Putamen (tissue), 1 donor: ENCODE measurements around the gene SIGMAR1.

Source experiments
- DNase-seq: peaks from one replicate; pipeline ENCODE4 v3.0.0-alpha.2; 2016; ENCODE audit warnings: low spot score

SIGMAR1 gene

GRCh38 chr9:34637356-34638137 lies at the start of gene SIGMAR1:
TSS of gene SIGMAR1 (minus strand) at chr9:34637787. CDS start at chr9:34637697, 90 bp downstream.
- DNase-seq, result peak; percentile 96

GRCh38 chr9:34686732-34687131 lies 49.1 kb upstream of the SIGMAR1 start:
- no peak for DNase-seq

GRCh38 chr9:34686231-34686630 lies 48.6 kb upstream of the SIGMAR1 start:
- no peak for DNase-seq

- no peak for DNase-seq
Measured at GRCh38 chr9:34685591-34685990, 48.0 kb upstream of the SIGMAR1 start.

DNA sequence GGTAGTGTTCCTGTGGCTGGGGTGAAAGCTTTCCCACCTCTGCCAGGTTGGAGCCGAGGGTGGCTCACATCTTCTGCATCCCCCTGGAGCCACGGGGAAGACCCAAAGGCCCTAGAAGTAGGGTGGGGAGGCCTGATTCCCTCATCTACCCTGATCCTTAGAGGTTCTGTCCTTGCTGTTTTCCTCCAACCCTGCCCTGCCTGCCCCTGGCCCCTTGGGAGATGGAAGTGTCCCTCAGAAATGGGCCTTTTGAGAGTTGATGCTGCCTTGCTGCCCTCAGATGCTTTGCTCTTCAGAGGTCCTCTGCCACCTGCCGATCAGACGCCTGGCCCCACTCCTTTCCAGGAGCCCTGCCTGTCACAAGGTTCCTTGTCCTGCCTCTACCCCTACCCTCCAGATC lies 47.2 kb upstream of the SIGMAR1 start:
- no peak for DNase-seq

DNA sequence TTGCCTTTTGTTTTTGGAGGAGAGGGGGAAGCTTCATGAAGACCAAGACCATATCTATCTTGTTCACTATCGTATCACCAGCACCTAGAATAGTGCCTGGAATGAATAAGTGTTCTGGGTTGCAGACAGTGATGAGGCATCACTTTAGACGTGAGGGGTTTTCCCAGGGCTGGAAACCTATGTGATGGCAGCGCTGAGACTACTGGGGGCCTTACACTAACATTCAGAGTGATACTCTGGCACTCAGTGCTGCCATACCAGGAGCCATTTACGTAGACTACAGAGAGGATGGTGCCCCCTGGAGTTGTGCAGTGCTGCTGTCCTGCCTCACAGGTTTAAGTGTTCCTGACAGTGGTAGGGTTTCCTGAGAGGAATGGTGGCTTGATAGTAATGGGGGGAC lies 46.6 kb upstream of the SIGMAR1 start:
- no peak for DNase-seq

DNA sequence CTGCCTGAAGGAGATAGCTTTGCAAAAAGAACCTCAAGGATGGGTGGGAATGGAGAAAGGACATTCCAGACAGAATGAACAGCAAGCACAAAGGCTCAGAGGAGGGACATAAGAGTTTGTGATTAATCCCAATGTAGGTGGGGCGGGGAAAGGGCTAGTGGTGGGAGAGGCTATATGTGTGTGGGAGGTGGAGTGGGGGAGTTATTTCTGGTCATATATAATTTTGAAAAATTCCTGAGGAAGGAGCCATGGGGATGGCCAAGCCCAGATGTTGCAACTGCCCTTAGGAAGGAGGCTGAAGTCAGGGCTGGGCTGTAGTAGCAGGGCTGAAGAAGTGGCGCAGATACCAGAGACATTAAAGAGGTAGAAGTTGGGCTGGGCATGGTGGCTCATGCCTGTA lies 38.3 kb upstream of the SIGMAR1 start:
- no peak for DNase-seq

GRCh38 chr9:34675048-34675714 lies 37.6 kb upstream of the SIGMAR1 start:
- DNase-seq, result no peak

- no peak for DNase-seq
Measured at GRCh38 chr9:34674440-34674839, 36.9 kb upstream of the SIGMAR1 start.

GRCh38 chr9:34671307-34671706 lies 33.7 kb upstream of the SIGMAR1 start:
- DNase-seq, result no peak

GRCh38 chr9:34669809-34670562 lies 32.4 kb upstream of the SIGMAR1 start:
- no peak for DNase-seq

DNA sequence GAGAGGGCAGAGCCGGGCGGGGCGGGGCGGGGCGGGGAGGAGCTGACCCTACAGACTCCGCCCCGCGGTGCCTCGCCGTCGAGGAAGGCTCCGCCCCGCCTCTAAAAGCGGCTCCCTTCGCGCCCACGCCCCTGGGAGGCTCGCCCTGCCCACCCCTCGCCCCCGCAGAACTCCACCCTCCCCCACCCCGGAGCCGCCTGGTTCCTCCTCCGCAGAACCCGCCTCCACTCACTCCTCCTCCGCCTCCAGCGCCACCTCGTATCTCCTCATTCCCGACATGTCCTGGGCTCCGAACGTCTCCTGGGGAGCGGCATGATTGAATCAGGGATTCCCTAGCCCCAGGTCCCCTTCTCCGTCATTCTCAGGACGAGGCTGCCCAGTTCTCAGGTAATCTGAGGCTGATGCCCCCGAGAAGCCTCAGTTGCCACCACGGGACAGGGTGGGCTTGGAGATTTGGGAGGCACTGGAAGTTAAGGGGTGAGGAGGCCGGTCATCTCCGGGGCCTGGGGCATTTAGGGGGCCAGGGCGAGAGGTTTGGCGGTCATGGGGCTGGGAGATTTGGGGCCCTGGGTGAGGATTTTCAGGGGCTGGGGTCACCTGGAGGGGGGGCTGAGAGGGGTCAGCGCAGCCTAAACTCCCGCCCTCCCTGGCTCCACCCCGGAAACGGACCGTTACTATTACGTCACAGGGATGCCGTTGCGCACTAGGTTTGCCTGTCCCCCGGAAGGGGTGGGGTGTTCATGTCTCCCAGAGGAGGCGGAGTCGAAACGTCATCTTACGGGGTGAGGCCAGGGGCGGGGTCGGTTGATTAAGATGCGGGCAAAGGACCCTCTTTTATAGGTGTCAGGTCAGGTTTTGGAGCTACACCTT lies 28.0 kb upstream of the SIGMAR1 start:
- peak; percentile 95 for DNase-seq

DNA sequence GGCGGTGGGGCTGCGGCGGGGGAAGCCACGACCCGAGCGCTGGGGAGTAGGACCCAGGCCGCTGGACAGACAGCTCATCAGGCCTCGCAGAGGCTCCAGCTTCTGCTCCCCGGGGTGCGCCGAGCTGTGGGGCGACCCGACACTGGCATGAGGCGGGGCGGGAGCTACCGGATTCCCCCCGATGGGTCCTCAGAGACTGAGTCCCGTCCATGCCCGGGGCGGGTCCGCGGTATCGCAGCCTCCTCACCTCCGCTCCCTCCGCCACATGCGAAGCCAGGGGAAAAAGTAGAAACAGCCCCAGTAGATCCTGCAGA lies 27.4 kb upstream of the SIGMAR1 start:
- DNase-seq, result no peak

- DNase-seq, result peak; percentile 70
Measured at GRCh38 chr9:34664281-34665066, 26.9 kb upstream of the SIGMAR1 start.

- no peak for DNase-seq
Measured at GRCh38 chr9:34663303-34663605, 25.7 kb upstream of the SIGMAR1 start.

GRCh38 chr9:34662526-34663302 lies 25.1 kb upstream of the SIGMAR1 start, which contains the start of gene CCL27:
TSS of gene CCL27 (minus strand) at chr9:34662657. CDS start at chr9:34662633, 24 bp downstream.
- DNase-seq, result no peak

DNA sequence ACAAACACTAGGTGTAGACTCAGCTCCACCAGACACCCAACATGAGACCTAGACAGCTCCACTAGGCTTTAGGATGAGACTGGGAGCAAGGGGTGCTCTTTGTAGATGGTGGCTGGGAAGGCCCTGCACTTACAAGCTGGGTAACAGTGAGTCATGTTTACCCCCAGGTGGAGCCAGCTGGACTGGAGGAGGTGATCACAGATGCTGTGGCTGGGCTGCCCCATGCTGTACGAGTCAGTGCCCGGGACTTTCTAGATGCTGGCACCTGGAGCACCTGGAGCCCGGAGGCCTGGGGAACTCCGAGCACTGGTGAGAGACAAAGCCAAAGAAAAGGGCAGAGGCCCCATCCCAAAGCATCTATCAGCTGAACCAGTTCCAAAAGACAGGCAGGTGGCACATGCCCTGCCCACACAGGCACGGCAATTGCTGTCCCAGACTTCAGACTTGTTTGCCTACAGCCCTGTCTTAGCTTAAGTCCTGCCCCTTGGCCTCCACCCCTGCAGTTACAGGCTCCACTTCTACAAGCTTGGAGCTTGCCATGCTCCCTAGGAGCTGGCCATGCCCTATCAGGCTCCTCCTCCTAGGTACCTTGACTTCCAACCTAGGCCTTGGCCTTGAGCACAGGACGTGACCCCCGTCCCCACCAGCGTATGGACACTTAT lies 22.1 kb upstream of the SIGMAR1 start:
- no peak for DNase-seq

DNA sequence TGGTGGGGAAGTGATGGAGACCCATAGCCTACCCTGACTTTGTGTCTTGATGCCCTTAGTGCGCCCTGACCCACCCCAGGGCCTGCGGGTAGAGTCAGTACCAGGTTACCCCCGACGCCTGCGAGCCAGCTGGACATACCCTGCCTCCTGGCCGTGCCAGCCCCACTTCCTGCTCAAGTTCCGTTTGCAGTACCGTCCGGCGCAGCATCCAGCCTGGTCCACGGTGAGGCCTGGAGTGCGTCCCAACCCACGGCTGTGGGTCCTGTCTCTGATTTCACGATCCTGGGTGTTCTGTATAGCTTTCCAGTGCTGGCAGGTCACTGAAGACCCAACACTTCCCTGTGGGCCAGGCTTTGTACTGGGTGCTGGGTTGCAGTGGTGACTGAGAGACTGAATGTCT lies 20.9 kb upstream of the SIGMAR1 start:
- no peak for DNase-seq

DNA sequence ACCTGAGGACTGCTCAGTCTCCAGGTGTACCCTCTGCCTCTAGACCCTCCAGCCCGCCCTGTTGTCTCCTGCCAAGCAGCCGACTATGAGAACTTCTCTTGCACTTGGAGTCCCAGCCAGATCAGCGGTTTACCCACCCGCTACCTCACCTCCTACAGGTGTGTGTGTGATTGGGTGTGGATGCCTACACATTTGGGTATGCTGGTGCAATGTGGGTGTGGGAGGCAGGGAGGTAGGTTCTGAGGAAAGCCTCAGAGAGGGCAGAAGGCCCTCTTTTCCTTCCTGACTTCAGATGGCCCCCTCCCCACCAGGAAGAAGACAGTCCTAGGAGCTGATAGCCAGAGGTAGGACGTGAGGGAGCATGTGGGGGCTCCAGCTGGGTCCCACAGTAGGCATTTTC lies 19.4 kb upstream of the SIGMAR1 start:
- DNase-seq, result no peak

DNA sequence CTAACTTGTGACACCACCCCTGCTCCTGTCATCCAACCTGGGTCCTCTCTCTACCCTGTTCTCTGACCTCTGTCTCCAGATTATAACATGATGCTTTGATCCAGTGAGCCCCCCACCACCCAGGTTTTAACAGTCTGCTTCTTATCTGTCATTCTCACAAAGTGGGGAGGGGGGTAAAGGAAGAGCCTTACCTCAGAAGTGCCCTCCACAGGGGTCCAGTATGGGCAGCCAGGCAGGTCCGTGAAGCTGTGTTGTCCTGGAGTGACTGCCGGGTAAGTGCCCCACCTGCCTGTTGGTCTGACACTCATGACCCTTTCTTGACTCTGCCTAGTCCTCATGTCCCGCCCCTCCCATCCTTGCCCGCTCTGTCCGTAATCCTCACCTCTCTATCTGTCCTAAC lies 17.8 kb upstream of the SIGMAR1 start:
- DNase-seq, result no peak
